Measurements from ENCODE around the gene MT1F. TPM values are rescaled to one million over a fixed set of nuclear protein-coding genes. Genes with fewer than 3 reads are reported as not detected.
A peak's percentile ranks its signal among the peaks of the same experiment; 100 is the strongest.
"Not testable (repeated sequence)": the region's sequence is repeated elsewhere in the genome, so short reads cannot be mapped to it uniquely, and the experiment has no call there.

Gene MT1F
- total and polyA plus RNA-seq, 9 donors = 0.35 to 3.9 (median 1.3) TPM; not detected in 1

- Histone ChIP-seq H3K27me3 (ENCODE audit: control insufficient read depth, insufficient read depth, low read length) (peaks cover 69% of the 10 kb centered on the region), H3K27ac (ENCODE audit: low read length) (no peak overlapping the region)
- DNase-seq = no peak
Observed at GRCh38 chr16:56658327-56658875, 642 bp downstream of the MT1F start.

GRCh38 chr16:56662357-56663354 is 4.9 kb downstream of the MT1F start:
- H3K9me3 ChIP-seq (replicated peaks; ENCODE audit: control insufficient read depth, low read depth, low read length) = no peaks in the 10 kb centered on the region
- peaks cover 88% of the 10 kb centered on the region for H3K27me3 ChIP-seq (ENCODE audit: control insufficient read depth, insufficient read depth, low read length)
- no peaks in the 10 kb centered on the region for H3K36me3 ChIP-seq (ENCODE audit: control insufficient read depth, insufficient read depth, low read length)
- H3K4me1 ChIP-seq (ENCODE audit: control insufficient read depth, insufficient read depth, low read length) = peaks cover 17% of the 10 kb centered on the region
- WGBS (ENCODE audit: insufficient coverage) = 10% methylated on average over 26 of the region's 48 CpGs
- no peak overlapping the region for H3K4me3 ChIP-seq (ENCODE audit: low read length)
- DNase-seq = peak; percentile 36
- no peak overlapping the region for H3K27ac ChIP-seq (ENCODE audit: low read length)

More at GRCh38 chr16:56658327-56658875, 642 bp downstream of the MT1F start:
- Histone ChIP-seq H3K4me3 (ENCODE audit: low read length) (peak overlapping the region; percentile 42), H3K4me1 (ENCODE audit: control insufficient read depth, insufficient read depth, low read length) (peaks cover 21% of the 10 kb centered on the region), H3K36me3 (ENCODE audit: control insufficient read depth, insufficient read depth, low read length) (no peaks in the 10 kb centered on the region), H3K9me3 (replicated peaks; ENCODE audit: control insufficient read depth, low read depth, low read length) (no peaks in the 10 kb centered on the region)
- 4% methylated on average over 7 of the region's 10 CpGs for WGBS (ENCODE audit: insufficient coverage)

GRCh38 chr16:56664506-56664905 is 6.7 kb downstream of the MT1F start:
- Histone ChIP-seq H3K4me1 (ENCODE audit: control insufficient read depth, insufficient read depth, low read length) (peaks cover 14% of the 10 kb centered on the region), H3K9me3 (replicated peaks; ENCODE audit: control insufficient read depth, low read depth, low read length) (no peaks in the 10 kb centered on the region), H3K27me3 (ENCODE audit: control insufficient read depth, insufficient read depth, low read length) (peaks cover 89% of the 10 kb centered on the region), H3K36me3 (ENCODE audit: control insufficient read depth, insufficient read depth, low read length) (no peaks in the 10 kb centered on the region), H3K4me3 (ENCODE audit: low read length) (no peak overlapping the region), H3K27ac (ENCODE audit: low read length) (no peak overlapping the region)
- WGBS (ENCODE audit: insufficient coverage) = no CpG with 5 or more reads among the region's 1 CpG
- DNase-seq = no peak

- H3K27me3 ChIP-seq (ENCODE audit: control insufficient read depth, insufficient read depth, low read length) = peaks cover 89% of the 10 kb centered on the region
- not testable (repeated sequence) for H3K27ac ChIP-seq (ENCODE audit: low read length); H3K9me3 ChIP-seq (replicated peaks; ENCODE audit: control insufficient read depth, low read depth, low read length); H3K36me3 ChIP-seq (ENCODE audit: control insufficient read depth, insufficient read depth, low read length); H3K4me3 ChIP-seq (ENCODE audit: low read length)
- peaks cover 22% of the 10 kb centered on the region for H3K4me1 ChIP-seq (ENCODE audit: control insufficient read depth, insufficient read depth, low read length)
- no CpG with 5 or more reads among the region's 8 CpGs for WGBS (ENCODE audit: insufficient coverage)
- peak; percentile 62 for DNase-seq
Observed at GRCh38 chr16:56665286-56666261, 7.8 kb downstream of the MT1F start.

GRCh38 chr16:56667581-56668571 is 10.1 kb downstream of the MT1F start, which contains the start of gene MT1G:
Gene MT1G, minus strand, starts transcription at chr16:56668065. Its CDS starts 72 bp downstream, at chr16:56667993.
- Histone ChIP-seq H3K4me1 (ENCODE audit: control insufficient read depth, insufficient read depth, low read length) (peaks cover 20% of the 10 kb centered on the region), H3K9me3 (replicated peaks; ENCODE audit: control insufficient read depth, low read depth, low read length) (no peaks in the 10 kb centered on the region), H3K27ac (ENCODE audit: low read length) (no peak within 1 kb of the TSS), H3K4me3 (ENCODE audit: low read length) (no peak within 1 kb of the TSS), H3K27me3 (ENCODE audit: control insufficient read depth, insufficient read depth, low read length) (peaks cover 89% of the 10 kb centered on the region), H3K36me3 (ENCODE audit: control insufficient read depth, insufficient read depth, low read length) (no peaks in the 10 kb centered on the region)
- peak; percentile 53 for DNase-seq
- 5% methylated on average over 39 of the region's 46 CpGs for WGBS (ENCODE audit: insufficient coverage)

- WGBS (ENCODE audit: insufficient coverage) = 12% methylated on average over 34 of the region's 38 CpGs
- DNase-seq = no peak
- Histone ChIP-seq H3K27ac (ENCODE audit: low read length) (no peak within 1 kb of the TSS), H3K27me3 (ENCODE audit: control insufficient read depth, insufficient read depth, low read length) (peaks cover 90% of the 10 kb centered on the region), H3K36me3 (ENCODE audit: control insufficient read depth, insufficient read depth, low read length) (no peaks in the 10 kb centered on the region), H3K9me3 (replicated peaks; ENCODE audit: control insufficient read depth, low read depth, low read length) (no peaks in the 10 kb centered on the region), H3K4me3 (ENCODE audit: low read length) (no peak within 1 kb of the TSS), H3K4me1 (ENCODE audit: control insufficient read depth, insufficient read depth, low read length) (peaks cover 21% of the 10 kb centered on the region)
Observed at GRCh38 chr16:56669005-56669839, 11.5 kb downstream of the MT1F start, which contains the start of gene MT1H. Gene MT1H, plus strand, starts transcription at chr16:56669814. Its CDS starts 71 bp downstream, at chr16:56669885.

GRCh38 chr16:56669840-56670619 is 12.3 kb downstream of the MT1F start:
- Histone ChIP-seq H3K36me3 (ENCODE audit: control insufficient read depth, insufficient read depth, low read length) (no peaks in the 10 kb centered on the region), H3K4me3 (ENCODE audit: low read length) (no peak overlapping the region), H3K27ac (ENCODE audit: low read length) (no peak overlapping the region), H3K27me3 (ENCODE audit: control insufficient read depth, insufficient read depth, low read length) (peaks cover 88% of the 10 kb centered on the region), H3K9me3 (replicated peaks; ENCODE audit: control insufficient read depth, low read depth, low read length) (no peaks in the 10 kb centered on the region), H3K4me1 (ENCODE audit: control insufficient read depth, insufficient read depth, low read length) (peaks cover 21% of the 10 kb centered on the region)
- WGBS (ENCODE audit: insufficient coverage) = 15% methylated on average over 10 of the region's 19 CpGs
- no peak for DNase-seq

- H3K27ac ChIP-seq (ENCODE audit: low read length) = no peak overlapping the region
- peaks cover 25% of the 10 kb centered on the region for H3K4me1 ChIP-seq (ENCODE audit: control insufficient read depth, insufficient read depth, low read length)
- H3K9me3 ChIP-seq (replicated peaks; ENCODE audit: control insufficient read depth, low read depth, low read length) = no peaks in the 10 kb centered on the region
- peaks cover 90% of the 10 kb centered on the region for H3K27me3 ChIP-seq (ENCODE audit: control insufficient read depth, insufficient read depth, low read length)
- WGBS (ENCODE audit: insufficient coverage) = no CpG with 5 or more reads among the region's 2 CpGs
- H3K4me3 ChIP-seq (ENCODE audit: low read length) = no peak overlapping the region
- no peak for DNase-seq
- no peaks in the 10 kb centered on the region for H3K36me3 ChIP-seq (ENCODE audit: control insufficient read depth, insufficient read depth, low read length)
Observed at GRCh38 chr16:56670620-56670934, 12.8 kb downstream of the MT1F start.
